Measurements from ENCODE around the gene NME1. TPM values are rescaled to one million over a fixed set of nuclear protein-coding genes. Genes with fewer than 3 reads are reported as not detected.

NME1 gene
- total and polyA plus RNA-seq, 9 of the 15 experiments (the other 6 are each of a cell fraction or from before 2014, with no cell fraction given) = 449 to 1,588 (median 604) TPM

GRCh38 chr17:51142597-51142996 is 10.8 kb upstream of the NME1 start:
- H3K36me3 ChIP-seq (ENCODE audit: control insufficient read depth, insufficient read depth, low read length) = no peaks in the 10 kb centered on the region
- no peak for TF ChIP-seq ZNF507 (tag; conservative IDR thresholded peaks at IDR 0.05)
- no peak for TF ChIP-seq BCLAF1 (IDR thresholded peaks at IDR 0.05; ENCODE audit: borderline replicate concordance in 1 of 2, control insufficient read depth in 1 of 2, low read depth in 2 of 2, low read length in 1 of 2)
- TF ChIP-seq ZEB2 (IDR thresholded peaks at IDR 0.05) = no peak
- no peak for TF ChIP-seq CBX5 (IDR thresholded peaks at IDR 0.05; ENCODE audit: borderline replicate concordance, low read depth)
- TF ChIP-seq ZNF717 (CRISPR knock-in tag; IDR thresholded peaks at IDR 0.05) = no peak
- TF ChIP-seq GATAD2B (IDR thresholded peaks at IDR 0.05; ENCODE audit: borderline replicate concordance) = no peak
- TF ChIP-seq PHB2 (IDR thresholded peaks at IDR 0.05; ENCODE audit: low read depth) = no peak
- 0 out of 2 replicates have a peak, but pooled peaks have one; percentile 30 for TF ChIP-seq LEF1 (IDR thresholded peaks at IDR 0.05)
- TF ChIP-seq KDM1A (IDR thresholded peaks at IDR 0.05) = peak; percentile 59 to 62; a peak in 3 of 4 replicates
- intact Hi-C loops (cut with micrococcal nuclease) (no loop called here), in situ Hi-C loops (cut with MboI) (no loop called here)
- H4K20me1 ChIP-seq (replicated peaks; ENCODE audit: control insufficient read depth, insufficient read depth, low read length) = no peaks in the 10 kb centered on the region
- no peak for FAIRE-seq
- no peaks in the 10 kb centered on the region for H3K9me3 ChIP-seq (replicated peaks; ENCODE audit: control insufficient read depth, insufficient read depth, low read depth, low read length)
- POLR2A ChIA-PET = interaction anchor here (0.6 to 1.6 kb wide), 4 partner anchors 9 to 663 kb away, joined by 3 to 7 read pairs (median 3); partner anchors contain the start of gene NME1
- no peak overlapping the region for H3K9ac ChIP-seq (ENCODE audit: insufficient read depth in 1 of 2, low read depth in 2 of 2, low read length in 2 of 2)
- CTCF ChIA-PET (ENCODE audit: low intra/inter-chr PET ratio) = no interaction called here
- H2AFZ ChIP-seq (ENCODE audit: low read depth, low read length) = no peak overlapping the region
- no peaks in the 10 kb centered on the region for H3K27me3 ChIP-seq (ENCODE audit: control insufficient read depth in 2 of 2, insufficient read depth in 2 of 2, low read length in 2 of 2)
- no TSS peak for BruUV-seq (replicated peaks)
- H3K27ac ChIP-seq (ENCODE audit: extremely low read depth, low read depth, low read length) = no peak overlapping the region
- H3K4me2 ChIP-seq (ENCODE audit: insufficient read depth, low read length) = no peak overlapping the region
- no peak for DNase-seq (ENCODE audit: extremely low read depth in 1 of 4, low spot score in 3 of 4)
- H3K9me1 ChIP-seq (ENCODE audit: control insufficient read depth, insufficient read depth, low read length) = no peaks in the 10 kb centered on the region
- ATAC-seq = no peak
- WGBS (ENCODE audit: insufficient coverage, low coverage, missing lambda C conversion rate) = 55% methylated on average over 2 of the region's 2 CpGs
- peaks cover 0 to 5% of the 10 kb centered on the region in 2 experiments; a peak in 2 of 5 replicates for H3K4me1 ChIP-seq (replicated peaks in 1 of 2; ENCODE audit: control insufficient read depth in 2 of 2, insufficient read depth in 2 of 2, low read length in 2 of 2)
- no peaks in the 10 kb centered on the region for H3K79me2 ChIP-seq (ENCODE audit: control insufficient read depth, insufficient read depth, low read length)
- H3K4me3 ChIP-seq = no peak overlapping the region

All from K562 (cell line).